Panc1 (cell line): Measurements from ENCODE around the gene ASPSCR1.

Source experiments
- CTCF ChIP-seq: fragments of 450-650 bp; IDR thresholded peaks from 2 replicates; pipeline ENCODE4 v1.5.1; 2017; ENCODE audit warnings: mild to moderate bottlenecking
- POLR2AphosphoS5 ChIP-seq: IDR thresholded peaks from 2 replicates; pipeline ENCODE4 v1.6.1; 2012; ENCODE audit warnings: mild to moderate bottlenecking, low read depth, low read length, moderate library complexity

GRCh38 chr17:81968850-81969812 lies 8.3 kb upstream of the ASPSCR1 start:
- TF ChIP-seq CTCF (no peak), POLR2AphosphoS5 (no peak)
